HEK293 (cell line): Measurements from ENCODE around the gene PACS1.
A peak's percentile ranks its signal among the peaks of the same experiment; 100 is the strongest.

ENCODE experiments used
- CTCF ChIA-PET: fragments of 350-600 bp; formaldehyde crosslinking; extraction: SDS; loops from one replicate; lab custom pipeline; 2021; ENCODE audit warnings: antibody characterized with exemption; lab: Yijun Ruan, JAX
- POLR2A ChIA-PET: fragments of 300-600 bp; formaldehyde crosslinking; extraction: SDS; loops from one replicate; lab custom pipeline; 2020; ENCODE audit warnings: antibody characterized with exemption, inconsistent platforms; lab: Yijun Ruan, JAX
- H3K27ac ChIP-seq: fragments of 200-500 bp; sonication (Bioruptor generic); 2 replicates; pipeline ENCODE4 v1.5.1; 2014; ENCODE audit warnings: low read depth, low read length, control low read depth, inconsistent platforms; ENCODE audit errors: extremely low read depth
- H3K36me3 ChIP-seq, 2 experiments: fragments of 200-500 bp in 1 of 2; sonication (Bioruptor generic) in 1 of 2; 1 replicate in 1 of 2; 2 replicates in 1 of 2; pipeline ENCODE4 v1.5.1; 2014 to 2017; ENCODE audit warnings: inconsistent platforms in 2 of 2, low read length in 2 of 2; ENCODE audit not compliant: control insufficient read depth in 2 of 2, insufficient read depth in 1 of 2
- H3K4me1 ChIP-seq: fragments of 200-500 bp; sonication (Bioruptor generic); 2 replicates; pipeline ENCODE4 v1.5.1; 2014; ENCODE audit warnings: mild to moderate bottlenecking, low read length, inconsistent platforms; ENCODE audit not compliant: control insufficient read depth, insufficient read depth
- H3K4me3 ChIP-seq: 2 replicates; pipeline ENCODE4 v1.5.1; 2011; ENCODE audit warnings: low read depth, mild to moderate bottlenecking, control low read depth, low read length, moderate library complexity
- H3K9me3 ChIP-seq: fragments of 200-500 bp; sonication (Bioruptor generic); 2 replicates; pipeline ENCODE4 v1.5.1; 2014; ENCODE audit warnings: low read depth, low read length, inconsistent platforms; ENCODE audit not compliant: control insufficient read depth, insufficient read depth
- PRDM6 ChIP-seq: fragments of 450-650 bp; formaldehyde crosslinking; IDR thresholded peaks from 2 replicates; pipeline ENCODE4 v1.5.1; 2017; ENCODE audit warnings: missing biosample characterization, missing genetic modification characterization
- YY1 ChIP-seq: fragments of 450-650 bp; formaldehyde crosslinking; IDR thresholded peaks from 2 replicates; pipeline ENCODE4 v1.5.1; 2018; ENCODE audit warnings: missing biosample characterization, missing genetic modification characterization
- ZNF112 ChIP-seq: fragments of 450-650 bp; formaldehyde crosslinking; IDR thresholded peaks from 2 replicates; pipeline ENCODE4 v1.5.0; 2017; ENCODE audit warnings: missing biosample characterization, missing genetic modification characterization
- ZNF114 ChIP-seq: fragments of 450-650 bp; formaldehyde crosslinking; IDR thresholded peaks from 2 replicates; pipeline ENCODE4 v1.5.0; 2017; ENCODE audit warnings: missing biosample characterization, missing genetic modification characterization
- ZNF354C ChIP-seq: fragments of 450-650 bp; formaldehyde crosslinking; IDR thresholded peaks from 2 replicates; pipeline ENCODE4 v1.5.1; 2016; ENCODE audit warnings: missing biosample characterization, missing genetic modification characterization, low read depth, borderline replicate concordance
- ZNF426 ChIP-seq: fragments of 450-650 bp; formaldehyde crosslinking; IDR thresholded peaks from 2 replicates; pipeline ENCODE4 v1.5.1; 2017; ENCODE audit warnings: missing biosample characterization, missing genetic modification characterization, mild to moderate bottlenecking, inconsistent platforms, moderate library complexity
- ZNF548 ChIP-seq: fragments of 450-650 bp; formaldehyde crosslinking; IDR thresholded peaks from 2 replicates; pipeline ENCODE4 v1.5.1; 2016; ENCODE audit warnings: missing biosample characterization, missing genetic modification characterization
- ZNF549 ChIP-seq: fragments of 450-650 bp; IDR thresholded peaks from 2 replicates; pipeline ENCODE4 v1.5.1; 2018; ENCODE audit warnings: missing biosample characterization, missing genetic modification characterization, mild to moderate bottlenecking, inconsistent platforms, moderate library complexity
- ZNF580 ChIP-seq: fragments of 450-650 bp; formaldehyde crosslinking; IDR thresholded peaks from 2 replicates; pipeline ENCODE4 v1.5.1; 2016; ENCODE audit warnings: missing biosample characterization, missing genetic modification characterization
- ZNF610 ChIP-seq: fragments of 450-650 bp; formaldehyde crosslinking; IDR thresholded peaks from 2 replicates; pipeline ENCODE4 v1.5.1; 2016; ENCODE audit warnings: missing biosample characterization, missing genetic modification characterization, borderline replicate concordance
- ZNF792 ChIP-seq: fragments of 450-650 bp; formaldehyde crosslinking; IDR thresholded peaks from 2 replicates; pipeline ENCODE4 v1.5.1; 2016; ENCODE audit warnings: missing biosample characterization, missing genetic modification characterization
- ZNF830 ChIP-seq: fragments of 450-650 bp; IDR thresholded peaks from 2 replicates; pipeline ENCODE4 v1.5.0; 2018; ENCODE audit warnings: missing biosample characterization, missing genetic modification characterization, low read depth, mild to moderate bottlenecking, moderate library complexity
- ZNF843 ChIP-seq: fragments of 450-650 bp; formaldehyde crosslinking; IDR thresholded peaks from 2 replicates; pipeline ENCODE4 v1.5.1; 2016; ENCODE audit warnings: missing biosample characterization, missing genetic modification characterization
- TF ChIP-seq, protein P1 (sequence below): fragments of 450-650 bp; formaldehyde crosslinking; IDR thresholded peaks from 2 replicates; pipeline ENCODE4 v1.5.1; 2016; ENCODE audit warnings: missing biosample characterization, missing genetic modification characterization, borderline replicate concordance
- TF ChIP-seq, protein P2 (sequence below): fragments of 450-650 bp; formaldehyde crosslinking; IDR thresholded peaks from 2 replicates; pipeline ENCODE4 v1.5.1; 2016; ENCODE audit warnings: missing biosample characterization, missing genetic modification characterization

Gene PACS1

DNA sequence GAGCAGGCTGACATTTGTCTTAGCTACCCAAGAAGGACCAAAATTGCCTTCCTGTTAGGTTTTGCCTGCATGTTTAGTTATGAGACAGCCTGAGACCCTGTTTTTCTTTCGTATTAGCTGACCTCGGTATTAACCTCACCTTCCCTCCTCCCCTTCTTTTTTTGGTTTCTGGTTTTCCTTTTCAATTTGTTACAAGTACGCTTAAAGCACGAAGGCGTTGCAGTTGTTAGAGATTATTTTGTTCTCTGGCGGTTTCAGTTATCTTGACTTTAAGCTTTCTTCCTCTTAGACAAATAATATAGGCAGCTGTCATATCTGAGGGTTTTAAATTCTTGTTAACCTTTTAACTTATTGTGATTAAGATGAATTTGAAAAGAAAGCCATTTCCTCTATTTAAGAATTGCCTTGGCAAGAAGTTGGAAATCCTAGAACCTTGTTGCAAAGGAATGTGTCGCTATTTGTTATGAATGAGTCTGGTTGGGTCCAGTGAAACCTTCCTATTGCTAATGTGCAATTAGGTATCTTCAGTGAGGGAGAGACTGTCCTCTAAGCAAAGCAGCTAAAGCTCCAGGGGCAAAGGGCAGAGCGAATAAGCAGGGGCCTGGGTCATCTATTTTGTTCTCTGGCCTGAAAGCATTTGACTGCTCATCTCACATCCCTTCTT is 45.7 kb downstream of the PACS1 start:
- CTCF ChIA-PET, result interaction anchor here (0.7 to 4.9 kb wide), 5 partner anchors 19 to 393 kb away, joined by 3 to 30 read pairs (median 4); no protein-coding TSS in a partner anchor
- no peaks in the 10 kb centered on the region for H3K36me3 ChIP-seq
- no peak overlapping the region for H3K4me3 ChIP-seq
- no peak overlapping the region for H3K27ac ChIP-seq
- H3K9me3 ChIP-seq, result no peaks in the 10 kb centered on the region
- no peak for TF ChIP-seq ZNF610 (tag by site-specific recombination)
- 0 out of 2 replicates have a peak, but pooled peaks have one; percentile 11 for TF ChIP-seq PRDM6 (tag by site-specific recombination)
- POLR2A ChIA-PET, result interaction anchor here (0.5 to 1.2 kb wide), 3 partner anchors 8 to 1256 kb away, joined by 3 to 4 read pairs (median 3); no protein-coding TSS in a partner anchor
- H3K4me1 ChIP-seq, result peaks cover 16% of the 10 kb centered on the region; the same call in 1 of the 2 replicates

DNA sequence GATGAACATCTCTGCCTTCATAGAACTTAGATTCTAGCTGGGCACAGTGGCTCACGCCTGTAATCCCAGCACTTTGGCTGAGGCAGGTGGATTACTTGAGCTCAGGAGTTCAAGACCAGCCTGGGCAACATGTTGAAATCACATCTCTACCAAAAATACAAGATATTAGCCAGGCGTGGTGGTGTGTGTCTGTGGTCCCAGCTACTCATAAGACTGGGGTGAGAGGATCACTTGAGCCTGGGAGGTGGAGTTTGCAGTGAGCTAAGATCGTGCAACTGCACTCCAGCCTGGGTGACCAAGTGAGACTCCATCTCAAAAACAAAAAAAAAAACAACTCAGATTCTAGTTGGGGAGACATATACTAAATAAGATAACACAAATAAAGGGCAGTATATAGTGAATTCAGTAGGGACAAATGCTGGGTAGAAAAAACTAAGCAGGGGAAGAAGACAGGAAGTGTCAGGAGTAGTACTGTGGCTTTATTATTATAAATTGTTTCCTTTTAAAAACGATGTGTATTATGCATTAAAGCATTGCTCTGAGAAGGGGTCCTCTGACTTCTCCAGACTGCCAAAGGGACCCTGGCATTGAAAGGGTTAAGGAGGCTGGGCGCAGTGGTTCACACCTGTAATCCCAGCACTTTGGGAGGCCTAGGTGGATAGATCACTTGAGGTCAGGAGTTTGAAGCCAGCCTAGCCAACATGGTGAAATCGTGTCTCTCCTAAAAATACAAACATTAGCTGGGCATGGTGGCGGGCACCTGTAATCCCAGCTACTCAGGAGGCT is 46.7 kb downstream of the PACS1 start:
- POLR2A ChIA-PET, result interaction anchor here (0.5 to 1.2 kb wide), 2 partner anchors 9 to 1257 kb away, joined by 3 to 4 read pairs; no protein-coding TSS in a partner anchor
- H3K27ac ChIP-seq, result no peak overlapping the region
- H3K4me3 ChIP-seq, result no peak overlapping the region
- peaks cover 16% of the 10 kb centered on the region; the same call in 1 of the 2 replicates for H3K4me1 ChIP-seq
- no peaks in the 10 kb centered on the region for H3K9me3 ChIP-seq
- CTCF ChIA-PET, result interaction anchor here (0.7 to 4.9 kb wide), 4 partner anchors 18 to 394 kb away, joined by 3 to 30 read pairs (median 6); no protein-coding TSS in a partner anchor
- H3K36me3 ChIP-seq, result no peaks in the 10 kb centered on the region
- TF ChIP-seq ZNF792 (no peak), ZNF830 (tag by site-specific recombination) (no peak), ZNF426 (tag by site-specific recombination) (no peak)

DNA sequence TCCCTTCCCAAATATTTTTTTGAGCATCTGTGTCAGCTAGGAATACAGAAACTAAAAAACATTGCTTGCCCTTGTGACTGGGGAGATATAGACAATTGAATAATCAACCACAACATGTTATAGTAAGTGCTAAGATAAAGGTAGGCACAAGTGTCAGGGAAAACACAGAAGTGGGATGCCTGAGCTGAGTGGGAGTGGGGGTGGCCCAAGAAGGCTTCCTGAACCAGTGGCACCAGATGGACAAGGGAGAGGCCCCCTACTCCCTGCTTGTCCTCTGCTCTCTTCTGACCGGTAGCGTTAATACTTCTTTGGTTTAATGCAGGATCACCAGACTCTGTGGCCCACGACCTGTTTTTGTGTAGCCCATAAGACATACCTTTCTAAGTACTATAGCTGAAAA is 48.8 kb downstream of the PACS1 start:
- ChIA-PET POLR2A (interaction anchor here (0.6 to 1.4 kb wide), 12 partner anchors 16 to 361 kb away, joined by 3 to 9 read pairs (median 4); partner anchors contain the start of genes DPP3 and MUS81), CTCF (interaction anchor here (1.2 to 3.4 kb wide), 4 partner anchors 15 to 73 kb away, joined by 3 to 21 read pairs (median 6); no protein-coding TSS in a partner anchor)
- Histone ChIP-seq H3K4me1 (peaks cover 12% of the 10 kb centered on the region; the same call in 1 of the 2 replicates), H3K27ac (no peak overlapping the region), H3K4me3 (no peak overlapping the region), H3K9me3 (no peaks in the 10 kb centered on the region), H3K36me3 (no peaks in the 10 kb centered on the region)
- TF ChIP-seq ZNF548 (tag by site-specific recombination) (no peak), ZNF792 (no peak)

- Histone ChIP-seq H3K4me3 (no peak overlapping the region), H3K36me3 (no peaks in the 10 kb centered on the region), H3K27ac (no peak overlapping the region), H3K4me1 (peaks cover 12% of the 10 kb centered on the region; the same call in 1 of the 2 replicates), H3K9me3 (no peaks in the 10 kb centered on the region)
- CTCF ChIA-PET, result interaction anchor here (0.6 to 3.4 kb wide), 7 partner anchors 15 to 441 kb away, joined by 3 to 21 read pairs (median 5); no protein-coding TSS in a partner anchor
- POLR2A ChIA-PET, result interaction anchor here (0.5 to 1.4 kb wide), 12 partner anchors 16 to 518 kb away, joined by 3 to 9 read pairs (median 3); partner anchors contain the start of gene MUS81
- TF ChIP-seq ZNF580 (no peak), ZNF354C (tag by site-specific recombination) (no peak), ZNF549 (tag by site-specific recombination) (no peak), ZNF112 (tag by site-specific recombination) (no peak), ZNF843 (no peak), YY1 (no peak), ZNF114 (no peak)
- TF ChIP-seq, protein P1, sequence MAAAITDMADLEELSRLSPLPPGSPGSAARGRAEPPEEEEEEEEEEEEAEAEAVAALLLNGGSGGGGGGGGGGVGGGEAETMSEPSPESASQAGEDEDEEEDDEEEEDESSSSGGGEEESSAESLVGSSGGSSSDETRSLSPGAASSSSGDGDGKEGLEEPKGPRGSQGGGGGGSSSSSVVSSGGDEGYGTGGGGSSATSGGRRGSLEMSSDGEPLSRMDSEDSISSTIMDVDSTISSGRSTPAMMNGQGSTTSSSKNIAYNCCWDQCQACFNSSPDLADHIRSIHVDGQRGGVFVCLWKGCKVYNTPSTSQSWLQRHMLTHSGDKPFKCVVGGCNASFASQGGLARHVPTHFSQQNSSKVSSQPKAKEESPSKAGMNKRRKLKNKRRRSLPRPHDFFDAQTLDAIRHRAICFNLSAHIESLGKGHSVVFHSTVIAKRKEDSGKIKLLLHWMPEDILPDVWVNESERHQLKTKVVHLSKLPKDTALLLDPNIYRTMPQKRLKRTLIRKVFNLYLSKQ (tag by site-specific recombination), result no peak
- TF ChIP-seq, protein P2, sequence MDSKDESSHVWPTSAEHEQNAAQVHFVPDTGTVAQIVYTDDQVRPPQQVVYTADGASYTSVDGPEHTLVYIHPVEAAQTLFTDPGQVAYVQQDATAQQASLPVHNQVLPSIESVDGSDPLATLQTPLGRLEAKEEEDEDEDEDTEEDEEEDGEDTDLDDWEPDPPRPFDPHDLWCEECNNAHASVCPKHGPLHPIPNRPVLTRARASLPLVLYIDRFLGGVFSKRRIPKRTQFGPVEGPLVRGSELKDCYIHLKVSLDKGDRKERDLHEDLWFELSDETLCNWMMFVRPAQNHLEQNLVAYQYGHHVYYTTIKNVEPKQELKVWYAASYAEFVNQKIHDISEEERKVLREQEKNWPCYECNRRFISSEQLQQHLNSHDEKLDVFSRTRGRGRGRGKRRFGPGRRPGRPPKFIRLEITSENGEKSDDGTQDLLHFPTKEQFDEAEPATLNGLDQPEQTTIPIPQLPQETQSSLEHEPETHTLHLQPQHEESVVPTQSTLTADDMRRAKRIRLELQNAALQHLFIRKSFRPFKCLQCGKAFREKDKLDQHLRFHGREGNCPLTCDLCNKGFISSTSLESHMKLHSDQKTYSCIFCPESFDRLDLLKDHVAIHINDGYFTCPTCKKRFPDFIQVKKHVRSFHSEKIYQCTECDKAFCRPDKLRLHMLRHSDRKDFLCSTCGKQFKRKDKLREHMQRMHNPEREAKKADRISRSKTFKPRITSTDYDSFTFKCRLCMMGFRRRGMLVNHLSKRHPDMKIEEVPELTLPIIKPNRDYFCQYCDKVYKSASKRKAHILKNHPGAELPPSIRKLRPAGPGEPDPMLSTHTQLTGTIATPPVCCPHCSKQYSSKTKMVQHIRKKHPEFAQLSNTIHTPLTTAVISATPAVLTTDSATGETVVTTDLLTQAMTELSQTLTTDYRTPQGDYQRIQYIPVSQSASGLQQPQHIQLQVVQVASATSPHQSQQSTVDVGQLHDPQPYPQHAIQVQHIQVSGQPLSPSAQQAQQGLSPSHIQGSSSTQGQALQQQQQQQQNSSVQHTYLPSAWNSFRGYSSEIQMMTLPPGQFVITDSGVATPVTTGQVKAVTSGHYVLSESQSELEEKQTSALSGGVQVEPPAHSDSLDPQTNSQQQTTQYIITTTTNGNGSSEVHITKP (tag by site-specific recombination), result no peak
Measured at GRCh38 chr11:66119348-66120133, 49.5 kb downstream of the PACS1 start.
